NCI-H1417 (cell line): Measurements from ENCODE around the gene HDLBP.
"Not testable (repeated sequence)": the region's sequence is repeated elsewhere in the genome, so short reads cannot be mapped to it uniquely, and the experiment has no call there.

Source experiments
- DNase-seq, 3 experiments: peaks; one replicate each; lab custom pipeline; 2025; lab: John Stamatoyannopoulos, UW

HDLBP gene

DNA sequence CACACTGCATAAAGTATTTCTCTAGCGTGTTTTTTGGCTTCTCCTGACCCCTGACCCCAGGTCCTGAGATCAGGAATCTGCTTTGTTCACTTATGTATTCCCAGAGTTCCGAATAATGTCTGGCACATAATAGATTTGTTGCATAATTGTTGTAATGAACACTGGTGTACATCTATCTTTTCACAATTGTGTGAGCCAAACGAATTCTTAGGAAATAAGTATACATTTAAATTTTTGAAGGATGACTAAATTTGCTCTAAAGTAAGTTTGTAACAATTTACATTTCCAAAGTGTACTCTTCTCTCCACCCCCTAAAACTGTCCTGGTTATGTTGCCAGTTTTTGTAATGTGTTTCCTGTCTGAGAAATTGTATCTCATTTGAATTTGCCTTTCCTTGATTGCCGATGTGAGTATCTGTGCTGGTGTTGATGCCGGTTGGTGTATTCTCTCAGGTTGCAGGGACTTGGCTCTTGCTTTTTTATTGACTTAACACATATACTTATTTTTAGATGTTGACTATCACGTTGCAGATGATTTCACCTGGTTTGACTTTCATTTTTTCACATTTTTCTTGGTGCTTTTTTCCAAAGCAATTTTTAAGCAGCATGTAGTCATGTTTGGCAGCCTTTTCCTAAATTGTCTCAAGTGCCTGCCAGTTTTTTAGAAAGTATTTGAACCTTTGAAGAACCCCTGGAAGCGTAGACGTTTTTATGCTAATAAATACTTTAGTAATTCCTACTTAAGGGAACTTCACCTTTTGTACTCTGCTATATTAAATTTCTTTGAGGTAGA, 24.6 kb upstream of the HDLBP start:
- DNase-seq = no peak

DNA sequence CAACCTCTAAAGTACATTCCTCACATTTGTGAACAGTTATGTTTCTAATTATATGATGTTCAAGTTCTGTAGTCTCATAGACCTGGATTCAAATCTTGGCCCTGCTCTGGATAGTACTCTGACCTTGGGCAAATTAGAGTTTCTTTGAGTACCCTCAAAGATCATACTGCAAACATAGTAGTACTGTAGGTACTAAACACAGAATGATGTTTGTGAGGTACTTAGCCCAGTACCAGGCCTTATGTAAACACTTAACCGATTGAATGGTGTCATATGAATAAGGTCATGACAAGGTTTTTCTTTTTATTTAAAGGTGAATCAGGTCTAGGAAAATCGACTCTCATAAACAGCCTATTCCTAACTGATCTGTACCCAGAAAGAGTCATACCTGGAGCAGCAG, 19.3 kb upstream of the HDLBP start:
- no peak for DNase-seq

DNA sequence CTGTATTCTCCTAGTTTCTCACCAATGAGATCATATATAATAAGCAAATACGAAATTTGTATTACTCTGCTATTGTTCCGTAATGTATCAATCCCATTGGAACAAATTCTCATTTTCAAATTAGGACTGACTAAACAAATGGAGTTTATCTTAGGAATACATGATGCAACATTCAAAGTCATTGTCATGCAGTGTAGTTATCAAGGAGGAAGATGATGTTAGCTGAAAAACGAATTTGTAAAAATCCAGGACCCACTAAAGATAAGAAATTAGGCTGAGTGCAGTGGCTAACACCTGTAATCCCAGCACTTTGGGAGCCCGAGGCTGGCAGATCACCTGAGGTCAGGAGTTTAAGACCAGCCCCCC, 15.1 kb upstream of the HDLBP start:
- no peak for DNase-seq

DNA sequence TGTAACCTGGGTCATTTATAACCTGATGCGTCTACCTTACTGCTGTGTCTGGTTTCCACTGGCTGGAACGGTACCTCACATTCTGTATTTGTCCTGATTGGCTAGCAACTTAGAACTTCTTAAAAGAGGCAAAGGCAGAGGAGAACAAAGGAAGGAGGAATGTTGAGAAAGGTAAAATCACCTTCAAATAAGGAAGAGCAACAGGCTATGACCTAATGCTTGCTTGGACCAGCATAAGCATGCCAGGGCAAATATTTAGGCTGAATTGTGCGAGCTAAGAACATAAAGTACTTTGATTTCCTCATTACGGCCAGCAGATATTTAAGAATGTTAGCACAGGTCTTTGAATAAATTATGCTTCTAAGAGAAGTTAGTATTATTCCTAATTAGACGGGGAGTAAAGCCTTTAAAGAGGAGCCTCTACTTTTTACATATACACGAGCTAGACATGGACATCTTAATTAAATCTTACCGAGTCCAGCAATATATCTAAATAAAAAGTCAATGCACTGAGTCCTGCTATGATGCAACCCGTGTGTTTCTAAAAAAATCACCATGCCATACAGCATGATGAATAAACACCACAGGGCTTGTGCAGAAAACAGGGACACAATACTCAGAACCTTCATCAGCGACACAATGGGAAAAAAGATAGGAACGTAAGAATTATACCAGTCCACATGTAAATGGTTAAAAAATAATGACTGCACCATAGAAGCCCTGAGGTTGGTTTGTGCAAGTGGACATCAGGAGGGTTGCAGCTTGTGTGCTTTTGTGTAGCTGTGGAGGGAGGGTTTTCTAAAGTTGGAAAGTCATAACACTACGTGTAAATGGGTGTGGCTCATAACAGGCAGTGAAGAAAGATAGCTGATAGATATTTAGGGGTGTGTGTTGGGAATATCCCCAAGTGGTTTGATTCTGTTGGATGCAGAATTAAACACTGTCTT, 14.5 kb upstream of the HDLBP start:
- no peak for DNase-seq

DNA sequence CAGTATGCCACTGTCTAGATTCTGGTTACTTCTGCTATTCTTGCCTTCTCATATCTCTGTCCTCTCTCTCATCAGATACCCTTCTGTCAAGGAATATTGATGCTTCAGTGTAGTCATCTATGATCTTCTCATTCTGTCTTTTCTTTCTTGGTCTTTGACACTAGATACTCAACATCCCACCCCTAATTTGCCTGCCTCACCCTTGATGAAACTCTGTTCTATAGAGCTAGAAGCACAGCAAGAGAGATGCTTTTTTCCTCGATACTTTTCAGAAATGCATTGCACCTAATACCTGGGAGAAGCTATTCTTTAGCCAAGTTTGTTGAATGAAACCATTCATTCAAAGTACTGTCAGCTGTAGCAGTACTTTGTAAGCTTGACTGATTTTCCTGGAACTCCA, 9.8 kb upstream of the HDLBP start:
- DNase-seq = no peak

DNA sequence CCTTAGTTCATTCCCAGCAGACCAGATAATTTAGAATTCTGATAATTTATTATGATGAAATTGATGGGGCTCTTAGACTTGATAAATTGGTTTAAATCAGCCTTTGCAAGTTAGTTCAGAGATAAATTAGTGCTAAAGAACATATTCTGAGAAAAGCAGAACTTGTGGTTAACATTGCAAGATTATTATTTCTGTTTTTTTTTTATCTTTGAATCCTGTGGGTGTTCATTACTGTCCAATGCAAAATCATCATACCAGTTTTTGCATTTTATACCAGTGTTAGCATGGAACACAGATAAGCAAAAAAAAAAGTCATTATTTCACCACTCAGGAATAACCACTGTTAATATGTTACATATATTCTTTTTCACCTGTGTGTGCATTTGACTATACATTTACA, 9.3 kb upstream of the HDLBP start:
- no peak for DNase-seq

DNA sequence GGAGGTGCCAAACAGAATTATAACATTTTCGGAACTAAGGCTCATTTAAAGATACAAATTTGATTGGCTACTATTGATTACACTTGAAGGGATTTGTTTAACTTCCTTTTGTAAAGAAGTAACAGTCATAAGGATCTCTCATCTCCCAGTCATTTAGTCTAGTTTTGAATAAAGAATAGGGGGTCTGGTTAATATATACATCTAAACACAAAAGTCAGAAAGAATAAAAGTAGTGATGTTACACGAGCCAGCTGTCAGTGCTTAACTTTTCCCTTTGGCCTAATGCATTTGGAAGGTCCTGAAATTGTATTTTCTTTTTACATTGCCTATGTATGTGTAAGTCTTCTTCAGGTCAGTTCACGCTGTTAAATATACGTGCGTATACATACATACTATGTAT, 8.3 kb upstream of the HDLBP start:
- no peak for DNase-seq

DNA sequence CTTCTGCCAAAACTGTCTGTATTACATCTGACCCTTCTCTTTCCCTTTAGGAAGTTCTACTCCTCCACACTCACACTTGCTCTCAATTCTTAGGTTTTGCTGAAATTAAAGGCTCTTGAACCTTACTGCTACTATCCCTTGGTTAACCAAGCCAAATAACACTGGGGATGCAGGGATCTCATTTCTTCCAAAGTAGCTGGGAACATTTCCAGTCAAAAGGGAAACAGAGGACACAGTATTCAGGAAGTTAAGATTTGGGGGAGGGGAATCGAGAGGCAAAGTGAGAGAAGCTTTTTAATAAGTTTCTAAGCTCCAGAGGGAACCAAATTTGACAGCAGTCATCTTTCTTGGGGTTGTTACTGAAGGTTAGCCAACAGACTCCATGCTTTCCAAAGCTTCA, 6.4 kb upstream of the HDLBP start:
- DNase-seq = no peak

DNA sequence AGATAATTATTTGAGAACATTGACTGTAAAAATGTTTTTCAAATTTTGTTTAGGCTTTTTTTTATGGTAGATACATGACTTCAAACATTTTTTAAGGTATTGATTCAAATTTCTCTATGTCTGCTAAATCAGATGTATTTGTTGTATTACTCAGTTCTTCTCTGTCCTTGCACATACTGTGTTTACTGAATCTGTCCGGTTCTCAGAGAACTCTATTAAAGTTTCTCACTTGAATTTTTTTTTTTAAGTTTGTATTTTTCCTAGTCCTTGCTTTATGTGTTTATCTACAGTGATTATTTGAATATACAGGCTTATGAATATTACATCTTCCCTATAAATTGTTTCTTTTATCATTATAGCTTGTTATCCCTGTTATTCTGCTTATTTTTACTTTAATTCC, 5.6 kb upstream of the HDLBP start:
- DNase-seq = no peak

DNA sequence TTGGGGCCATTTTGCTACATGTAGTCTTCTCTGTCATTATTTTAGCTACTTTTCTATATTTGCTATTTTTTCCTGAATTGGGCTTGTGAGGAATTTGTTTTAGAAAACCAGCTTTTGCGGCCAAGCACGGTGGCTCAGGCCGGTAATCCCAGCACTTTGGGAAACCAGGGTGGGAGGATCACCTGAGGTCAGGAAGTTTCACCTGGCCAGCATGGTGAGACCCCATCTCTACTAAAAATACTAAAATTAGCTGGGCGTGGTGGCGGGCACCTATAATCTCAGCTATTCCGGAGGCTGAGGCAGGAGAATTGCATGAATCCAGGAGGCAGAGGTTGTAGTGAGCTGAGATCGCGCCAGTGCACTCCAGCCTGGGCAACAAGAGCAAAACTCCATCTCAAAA, 4.9 kb upstream of the HDLBP start:
- DNase-seq = no peak

DNA sequence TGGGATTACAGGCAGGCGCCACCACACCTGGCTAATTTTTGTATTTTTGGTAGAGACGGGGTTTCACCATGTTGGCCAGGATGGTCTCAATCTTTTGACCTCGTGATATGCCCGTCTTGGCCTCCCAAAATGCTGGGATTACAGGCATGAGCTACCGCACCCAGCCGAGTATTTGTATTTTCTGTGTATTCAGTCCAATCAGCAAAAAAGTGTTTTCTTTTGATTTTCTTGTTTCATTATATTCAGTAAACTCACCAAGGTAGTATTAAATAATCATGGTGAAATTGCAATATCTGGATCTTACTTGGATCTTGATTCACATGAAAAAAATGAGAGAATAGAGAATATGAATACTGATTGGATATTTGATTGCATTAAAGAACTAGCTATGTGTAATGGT, 3.4 kb upstream of the HDLBP start:
- not testable (repeated sequence) for DNase-seq

DNA sequence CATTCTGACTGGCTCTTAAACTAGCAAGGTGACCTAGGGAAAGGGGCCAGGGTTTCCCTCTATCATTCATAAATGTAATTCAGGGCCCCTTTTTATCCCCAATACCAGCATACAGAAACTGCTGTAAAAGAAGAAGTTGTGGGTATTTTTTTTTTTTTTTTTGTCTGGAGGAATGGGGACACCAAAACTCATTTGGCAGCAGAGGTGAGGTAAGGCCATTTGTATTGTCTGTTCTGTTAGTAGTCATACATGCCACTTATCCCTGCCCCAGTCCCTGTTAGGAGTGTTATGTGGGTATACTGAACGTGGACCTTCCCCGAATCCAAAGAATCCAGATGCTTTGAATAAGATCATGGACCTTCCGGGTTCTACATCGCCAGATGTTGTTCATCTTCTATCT, 1.9 kb upstream of the HDLBP start:
- DNase-seq = no peak

DNA sequence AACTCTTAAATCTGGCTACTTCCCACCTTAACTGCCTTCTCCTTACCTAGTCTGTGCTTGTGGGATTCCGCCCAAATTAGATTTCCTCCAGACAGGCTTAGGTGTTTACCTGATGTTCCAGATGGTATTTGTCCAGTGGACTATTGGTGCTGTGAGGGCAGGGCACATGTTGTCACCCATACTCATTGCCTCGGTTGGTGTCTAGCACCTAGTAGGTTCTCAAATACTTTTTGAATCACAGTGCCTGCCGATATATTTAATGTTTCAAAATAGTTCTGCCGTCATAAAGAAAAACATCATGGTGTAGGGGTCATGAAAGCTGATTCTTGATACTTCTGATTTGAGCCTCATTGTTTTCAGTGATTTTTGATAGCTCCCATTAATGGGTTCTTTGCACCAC, 1.4 kb upstream of the HDLBP start:
- DNase-seq = no peak

DNA sequence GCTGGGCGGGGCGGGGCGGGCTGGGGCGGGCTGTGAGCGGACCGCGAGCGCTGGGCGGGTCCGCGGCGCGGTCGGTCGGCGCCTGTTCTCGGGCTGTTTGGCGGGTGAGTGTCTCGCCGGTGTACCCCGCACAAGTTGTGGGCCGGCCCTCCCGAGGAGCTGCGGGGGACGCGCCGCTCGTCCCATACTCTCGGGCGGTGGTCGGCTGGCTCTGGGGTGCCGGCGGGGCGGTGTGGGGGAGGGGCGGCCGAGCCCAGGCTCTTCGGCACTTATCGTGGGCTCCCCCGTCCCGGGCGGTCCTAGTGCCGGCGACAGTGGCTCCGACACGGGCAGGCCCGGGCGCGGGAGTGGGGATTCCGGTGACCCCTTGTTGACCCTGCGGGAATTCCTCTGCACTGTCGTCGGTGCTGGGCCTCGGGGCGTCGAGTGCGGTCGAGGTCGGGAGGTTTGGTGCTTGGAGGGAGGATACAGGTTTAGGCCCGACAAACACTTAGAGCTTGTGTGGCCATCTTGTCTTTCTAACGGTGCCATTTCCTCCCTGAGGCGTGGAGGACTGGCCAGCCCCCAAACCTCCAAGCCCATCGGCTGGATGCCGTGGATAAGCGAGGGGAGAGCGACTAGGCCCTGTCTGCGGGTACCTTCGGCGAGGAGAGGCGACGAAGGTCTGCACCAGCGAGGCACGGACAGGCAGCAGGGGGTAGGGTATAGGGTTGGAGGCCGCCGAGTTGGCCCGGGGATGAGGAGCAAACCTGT, 583 bp upstream of the HDLBP start, which contains the start of gene SEPTIN2:
TSS of gene SEPTIN2 (plus strand) at position 47 of the 753 bp plus-strand sequence. CDS start 8,308 bp downstream, outside the sequence.
- peak; percentile 50 to 86 (median 85) for DNase-seq

DNA sequence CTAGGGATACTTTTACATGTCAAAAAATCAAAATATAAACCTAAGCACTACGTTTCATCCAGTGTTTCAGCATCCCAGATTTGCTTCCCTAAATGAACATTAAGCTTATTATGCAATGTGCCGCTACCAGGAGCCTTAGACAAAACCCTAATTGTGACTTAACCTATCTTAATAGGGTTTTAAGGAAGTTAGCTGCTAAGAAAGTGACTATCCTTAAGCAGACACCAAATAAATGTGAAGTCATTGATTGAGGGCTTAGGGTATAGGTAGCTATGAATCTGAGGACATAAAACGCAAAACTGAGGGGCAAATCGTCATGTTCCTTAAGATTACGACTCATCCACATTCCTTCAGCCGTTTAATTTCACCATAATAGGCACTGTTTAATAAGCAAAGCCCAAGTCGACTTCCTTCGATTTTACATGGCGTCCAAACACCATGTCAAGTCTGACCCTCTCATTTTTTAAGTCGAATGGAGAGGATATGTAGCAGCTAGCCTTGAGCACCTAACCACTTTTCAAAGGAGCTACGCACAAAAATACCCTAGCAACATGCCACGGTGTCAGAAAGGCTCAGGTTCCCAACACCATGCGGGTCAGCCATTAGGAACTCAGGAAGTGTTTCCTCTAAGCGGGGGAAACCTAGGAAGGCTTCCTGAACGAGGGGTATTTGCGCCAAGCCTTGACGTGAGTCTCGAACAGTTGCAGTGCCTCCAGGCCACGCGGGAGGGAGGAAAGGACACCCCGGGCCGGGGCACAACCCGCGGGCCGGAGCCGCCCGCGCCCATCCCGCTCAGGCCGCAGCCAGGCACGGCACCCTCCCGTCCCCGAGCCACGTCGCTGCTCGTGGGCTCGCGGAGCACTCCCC, 1.0 kb downstream of the HDLBP start:
- no peak for DNase-seq

DNA sequence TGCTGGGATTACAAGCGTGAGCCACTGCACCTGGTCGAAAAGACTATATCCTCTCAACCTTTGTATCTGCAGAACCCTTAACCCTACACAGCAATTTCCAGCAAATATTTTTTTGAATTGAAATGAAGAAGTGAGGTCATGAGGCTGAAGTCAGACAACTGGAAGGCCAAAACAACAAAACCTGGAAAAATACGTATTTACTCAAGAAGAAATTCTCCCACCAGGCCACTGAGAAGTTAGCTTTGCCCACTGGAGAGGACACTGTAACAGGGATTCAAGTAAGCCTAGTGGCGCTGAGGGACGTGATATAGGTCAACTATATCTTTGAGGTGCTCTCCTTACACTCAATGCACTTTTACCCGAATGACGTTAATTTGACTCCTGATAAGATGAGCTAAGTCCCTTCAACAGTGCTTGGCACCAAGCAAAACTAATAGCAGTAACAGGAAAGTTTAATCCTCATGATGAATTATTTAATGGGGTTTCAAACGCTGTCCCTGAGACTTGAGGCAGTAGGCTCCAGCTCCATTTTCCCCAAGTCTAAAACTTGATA, 1.9 kb downstream of the HDLBP start:
- DNase-seq = no peak

DNA sequence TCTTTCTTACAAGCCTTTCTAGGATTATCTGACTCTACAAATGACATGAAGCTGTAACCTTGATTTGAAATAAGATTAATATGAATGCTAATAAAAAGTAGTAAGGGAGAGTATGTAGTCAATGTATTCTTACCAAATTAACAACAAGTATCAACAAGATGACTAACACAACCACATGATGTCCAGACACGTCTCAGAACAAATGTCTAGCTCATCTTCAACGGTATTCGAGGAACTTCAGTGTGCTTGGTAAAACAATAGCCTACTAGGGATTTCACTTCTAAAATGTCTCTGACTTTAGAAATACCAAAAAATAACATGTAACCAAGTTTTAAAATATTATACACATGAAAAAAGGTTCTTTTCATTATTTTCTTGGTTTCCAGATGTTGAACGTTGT, 3.4 kb downstream of the HDLBP start:
- DNase-seq = no peak

DNA sequence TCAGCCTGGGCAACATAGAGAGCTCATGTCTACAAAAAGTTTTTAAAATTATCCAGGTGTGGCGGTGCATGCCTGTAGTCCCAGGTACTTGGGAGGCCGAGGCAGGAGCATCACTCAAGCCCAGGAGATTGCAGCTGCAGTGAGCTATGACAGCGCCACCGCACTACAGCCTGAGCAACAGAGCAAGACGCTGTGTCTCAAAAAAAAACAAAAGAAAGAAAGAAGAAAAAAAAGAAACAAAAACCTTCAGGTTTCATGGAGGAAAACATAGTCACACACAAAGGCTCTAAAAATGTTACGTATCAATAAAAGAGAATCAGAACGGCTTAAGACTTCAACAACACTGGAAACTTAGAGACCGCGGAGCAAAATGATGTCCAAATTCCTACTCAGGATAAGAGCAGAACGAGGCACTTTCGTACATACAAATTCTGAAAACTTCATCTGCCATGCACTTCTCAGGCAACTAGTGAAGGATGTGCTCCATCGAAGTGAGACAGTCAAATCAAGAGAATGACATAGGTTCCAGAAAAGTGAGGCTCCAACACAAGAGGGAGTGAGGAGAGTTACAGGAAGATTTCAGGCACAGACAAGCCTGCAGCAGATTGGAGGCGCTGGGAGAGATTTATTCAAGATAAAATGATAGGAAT, 4.4 kb downstream of the HDLBP start:
- DNase-seq = no peak

DNA sequence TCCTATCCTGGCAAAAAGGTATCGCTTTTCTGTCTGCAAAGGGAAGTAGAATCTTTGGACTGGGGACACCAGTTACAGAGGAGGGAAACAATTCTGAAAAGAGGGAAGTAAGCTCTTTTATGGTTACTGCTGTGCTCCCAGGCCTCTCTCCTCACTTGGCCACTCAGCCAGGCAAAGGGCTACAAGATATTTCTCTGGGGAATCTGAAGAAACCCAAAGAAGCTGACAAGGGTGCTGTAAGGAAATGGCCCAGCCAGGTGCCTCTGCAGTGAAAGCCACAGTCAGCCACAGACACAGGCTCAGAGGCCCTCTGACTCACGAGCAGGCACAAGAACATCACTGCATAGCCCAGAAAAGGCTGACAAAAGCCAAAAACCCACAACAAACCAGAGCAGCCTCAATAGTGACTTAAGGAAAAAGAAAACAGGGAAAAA, 5.8 kb downstream of the HDLBP start:
- DNase-seq = no peak

DNA sequence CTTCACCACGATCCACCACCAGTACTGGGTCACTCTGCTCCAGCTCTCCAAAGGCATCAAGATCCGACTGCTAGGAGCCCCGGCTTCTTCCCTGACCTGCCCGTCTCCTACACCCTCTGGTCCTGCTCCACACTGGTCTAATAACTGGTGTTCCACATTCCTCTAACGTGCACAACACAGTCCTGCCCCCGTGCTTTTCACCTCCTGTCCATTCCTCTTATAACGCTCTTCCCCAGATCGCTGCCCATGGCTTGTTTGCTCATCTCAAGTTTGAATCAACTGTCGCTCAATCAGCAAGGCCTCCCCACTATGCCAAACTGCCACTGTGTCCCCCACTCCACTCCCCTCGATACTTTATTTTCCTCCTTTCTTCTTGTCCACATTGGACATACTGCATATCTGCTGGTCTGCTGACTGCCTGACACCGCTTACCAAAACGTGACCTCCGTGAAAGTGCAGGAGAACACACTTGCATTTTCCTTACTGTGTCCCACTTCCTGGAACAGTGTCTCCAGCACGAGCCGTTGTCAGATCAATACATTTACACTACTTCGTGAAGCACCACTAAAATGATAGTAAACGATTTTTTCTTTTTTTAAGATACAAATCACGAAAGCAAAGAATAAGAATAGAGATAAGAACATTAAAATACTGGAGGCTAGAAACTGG, 6.5 kb downstream of the HDLBP start:
- no peak for DNase-seq
